ENCODE data around the gene PILRB. TPM values are rescaled to one million over a fixed set of nuclear protein-coding genes. Genes with fewer than 3 reads are reported as not detected.
"Not testable (repeated sequence)": the region's sequence is repeated elsewhere in the genome, so short reads cannot be mapped to it uniquely, and the experiment has no call there.

PILRB gene
- polyA plus RNA-seq, 3 donors, result 36.0 to 58.2 (median 37.6) TPM

DNA sequence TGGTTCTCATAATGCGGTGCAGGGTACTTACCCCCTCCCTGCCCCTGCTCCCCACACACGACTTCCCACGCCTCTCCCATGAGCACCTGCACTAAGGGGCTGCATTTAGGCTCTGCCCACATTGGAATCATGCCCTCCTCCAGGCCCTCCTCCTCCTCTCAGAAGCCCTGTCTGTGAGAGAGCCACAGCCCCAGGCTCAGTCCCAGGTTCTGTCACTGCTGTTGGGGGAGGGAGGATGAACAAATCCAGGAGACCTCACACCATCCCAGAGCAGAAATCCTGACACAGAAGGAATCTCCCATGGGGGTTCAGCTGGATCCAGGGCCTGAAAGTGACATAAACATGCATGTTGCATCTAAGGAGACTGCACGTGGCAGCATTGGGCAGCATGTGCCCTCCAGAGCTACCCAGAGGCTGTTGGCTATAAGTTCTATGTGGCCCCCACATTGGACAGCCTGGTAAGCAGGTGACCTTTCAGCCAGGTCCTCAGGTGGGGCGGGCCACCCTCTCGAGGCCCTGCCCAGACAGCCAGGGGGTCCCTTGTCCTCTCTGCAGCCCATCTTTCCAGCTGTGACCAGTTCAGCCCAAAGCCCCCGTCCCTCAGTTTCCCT lies 13.7 kb downstream of the PILRB start:
- DNase-seq (ENCODE audit: extremely low read depth in 1 of 11, low read depth in 9 of 11, low spot score in 4 of 11), result no peak

DNA sequence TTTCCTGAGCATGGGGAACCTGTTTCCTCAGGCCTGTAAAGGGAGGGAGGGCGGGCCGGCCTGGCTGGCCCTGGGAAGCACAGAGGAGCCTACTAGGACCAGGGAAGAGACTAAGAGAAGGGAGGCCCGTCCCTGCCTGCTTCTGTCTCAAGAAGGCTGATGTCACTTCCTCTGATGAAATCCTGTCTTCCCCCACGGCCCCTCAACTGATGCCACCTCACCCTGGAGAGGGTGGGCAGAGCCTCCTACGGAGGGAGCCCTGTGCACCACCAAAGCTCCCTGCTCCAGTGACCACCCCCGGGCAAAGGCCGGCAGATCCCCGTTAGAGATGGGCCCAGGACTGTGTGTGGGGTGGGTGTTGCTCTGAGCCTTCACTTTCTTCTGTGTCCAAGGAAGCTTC lies 14.3 kb downstream of the PILRB start:
- no peak for DNase-seq (ENCODE audit: extremely low read depth in 1 of 11, low read depth in 9 of 11, low spot score in 4 of 11)

DNA sequence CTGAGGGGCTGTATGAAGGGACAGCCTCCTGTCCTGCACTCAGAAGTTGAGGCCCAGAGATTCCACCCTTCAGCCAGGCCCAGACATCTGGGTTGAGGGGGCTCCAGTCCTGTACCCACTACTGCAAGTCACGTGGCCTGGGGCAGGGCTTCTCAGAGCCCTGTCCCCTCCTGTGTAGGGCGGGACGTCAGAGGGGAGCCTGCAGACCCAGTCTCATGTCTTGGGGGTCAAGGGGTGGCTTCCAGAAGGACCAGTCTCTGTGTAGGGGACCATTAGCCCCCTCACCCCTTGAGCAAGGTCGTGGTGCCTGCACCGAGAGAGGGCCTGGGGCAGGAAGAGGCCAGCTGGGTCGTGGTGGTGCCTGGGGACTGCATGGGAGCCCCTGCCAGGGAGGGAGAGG lies 14.8 kb downstream of the PILRB start:
- no peak for DNase-seq (ENCODE audit: extremely low read depth in 1 of 11, low read depth in 9 of 11, low spot score in 4 of 11)

DNA sequence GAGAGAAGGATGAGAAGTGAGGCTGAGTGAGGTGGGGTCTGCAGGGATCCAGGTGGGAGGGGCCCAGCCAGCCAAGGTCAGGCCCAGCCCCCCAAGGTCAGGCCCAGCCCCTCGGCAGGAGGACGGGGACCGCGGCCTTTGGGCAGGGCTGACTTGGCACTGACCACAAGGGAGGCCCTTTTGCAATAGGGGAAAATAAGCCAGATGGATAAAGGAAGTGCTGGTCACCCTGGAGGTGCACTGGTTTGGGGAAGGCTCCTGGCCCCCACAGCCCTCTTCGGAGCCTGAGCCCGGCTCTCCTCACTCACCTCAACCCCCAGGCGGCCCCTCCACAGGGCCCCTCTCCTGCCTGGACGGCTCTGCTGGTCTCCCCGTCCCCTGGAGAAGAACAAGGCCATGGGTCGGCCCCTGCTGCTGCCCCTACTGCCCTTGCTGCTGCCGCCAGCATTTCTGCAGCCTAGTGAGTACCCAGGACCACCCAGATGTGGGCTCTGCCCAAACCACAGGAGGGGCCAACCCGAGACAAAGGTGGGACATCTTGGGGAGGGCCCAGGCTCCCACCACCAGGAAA lies 15.4 kb downstream of the PILRB start, which contains the start of gene PILRA:
Gene PILRA, plus strand, starts transcription at position 227 of the 571 bp plus-strand sequence. Its CDS starts 170 bp downstream, at position 397.
- DNase-seq (ENCODE audit: extremely low read depth in 1 of 11, low read depth in 9 of 11, low spot score in 4 of 11), result no peak

DNA sequence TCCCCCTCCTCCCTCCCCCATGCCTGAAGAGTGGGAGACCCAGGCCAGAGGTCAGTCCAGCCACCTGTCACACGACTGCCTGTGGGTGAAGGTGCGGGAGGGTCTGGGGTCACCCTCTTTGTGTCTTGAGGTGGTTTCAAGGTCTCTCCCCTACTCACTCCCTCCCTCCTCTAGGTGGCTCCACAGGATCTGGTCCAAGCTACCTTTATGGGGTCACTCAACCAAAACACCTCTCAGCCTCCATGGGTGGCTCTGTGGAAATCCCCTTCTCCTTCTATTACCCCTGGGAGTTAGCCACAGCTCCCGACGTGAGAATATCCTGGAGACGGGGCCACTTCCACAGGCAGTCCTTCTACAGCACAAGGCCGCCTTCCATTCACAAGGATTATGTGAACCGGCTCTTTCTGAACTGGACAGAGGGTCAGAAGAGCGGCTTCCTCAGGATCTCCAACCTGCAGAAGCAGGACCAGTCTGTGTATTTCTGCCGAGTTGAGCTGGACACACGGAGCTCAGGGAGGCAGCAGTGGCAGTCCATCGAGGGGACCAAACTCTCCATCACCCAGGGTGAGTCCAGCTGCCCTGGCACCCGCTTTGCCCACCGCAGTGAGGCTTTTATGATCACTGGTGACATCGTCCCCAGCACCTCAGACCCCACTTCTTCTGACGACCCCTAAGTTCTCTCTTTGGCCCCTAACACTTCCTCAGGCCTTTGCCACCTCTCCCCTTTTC lies 16.1 kb downstream of the PILRB start:
- peak in 2 of 11 donors; percentile 9 to 13 for DNase-seq (ENCODE audit: extremely low read depth in 1 of 11, low read depth in 9 of 11, low spot score in 4 of 11)

DNA sequence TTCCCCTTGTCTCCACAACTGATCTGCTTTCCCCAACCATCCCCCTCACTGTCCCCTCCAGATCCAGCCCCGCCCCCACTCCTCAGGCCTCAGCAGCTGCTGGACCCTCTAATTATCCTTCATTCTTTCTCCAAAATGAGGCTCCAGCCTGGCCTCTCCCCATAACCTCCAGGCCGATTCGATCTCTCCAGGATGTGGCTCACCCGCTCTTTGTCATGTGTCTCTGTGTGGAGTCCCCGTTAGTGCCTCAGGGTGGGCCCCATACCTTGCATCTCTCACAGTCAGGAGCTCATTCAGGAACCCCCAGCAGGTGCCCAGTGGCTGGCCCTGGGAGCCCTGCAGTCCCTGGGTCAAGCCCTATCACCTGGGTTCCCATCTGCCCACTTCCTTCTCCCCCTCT lies 16.7 kb downstream of the PILRB start:
- no peak for DNase-seq (ENCODE audit: extremely low read depth in 1 of 11, low read depth in 9 of 11, low spot score in 4 of 11)

DNA sequence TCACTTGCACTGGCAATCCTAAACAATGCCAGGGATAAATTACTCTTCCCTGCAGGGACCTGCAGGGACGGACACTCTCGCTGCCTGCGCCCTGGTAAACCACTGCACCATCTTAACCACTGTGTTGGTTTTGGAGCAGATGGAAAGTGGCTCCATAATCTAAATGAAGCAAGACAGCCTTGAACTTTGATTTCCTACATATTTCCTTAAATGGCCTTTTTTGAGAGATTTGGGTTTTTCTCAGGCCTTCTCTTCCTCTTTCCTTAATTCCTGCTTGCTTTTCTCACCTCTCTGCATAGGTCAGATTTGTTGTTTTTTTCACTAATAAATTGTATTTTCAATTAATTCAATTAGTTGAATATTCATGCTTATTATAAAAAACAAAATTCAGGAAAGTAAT lies 18.1 kb downstream of the PILRB start:
- no peak for DNase-seq (ENCODE audit: extremely low read depth in 1 of 11, low read depth in 9 of 11, low spot score in 4 of 11)

DNA sequence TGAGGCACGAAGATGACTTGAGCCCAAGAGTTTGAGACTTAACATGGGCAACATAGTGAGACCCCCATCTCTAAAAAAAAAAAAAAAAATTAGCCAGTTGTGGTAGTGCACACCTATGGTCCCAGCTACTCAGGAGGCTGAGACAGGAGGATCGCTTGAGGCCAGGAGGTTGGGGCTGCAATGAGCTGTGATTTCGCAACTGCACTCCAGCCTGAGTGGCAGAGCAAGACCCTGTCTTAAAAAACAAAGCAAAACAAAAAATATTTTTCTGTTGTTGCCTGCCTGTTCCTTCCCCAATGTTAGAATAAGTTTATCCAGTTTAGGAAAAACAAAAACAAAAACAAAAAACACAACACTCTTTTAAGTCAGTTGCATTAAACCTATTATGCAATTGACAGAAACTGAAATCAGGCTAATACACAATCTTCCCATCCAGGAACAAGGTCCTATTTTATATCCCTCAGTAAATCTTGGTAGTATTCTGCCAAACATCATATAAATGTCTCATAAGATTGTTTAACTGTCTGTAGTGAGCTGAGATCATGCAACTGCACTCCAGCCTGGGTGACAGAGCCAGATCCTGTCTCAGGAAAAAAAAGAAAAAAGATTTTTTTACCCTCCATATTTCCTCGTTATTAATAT lies 20.3 kb downstream of the PILRB start:
- DNase-seq (ENCODE audit: extremely low read depth in 1 of 11, low read depth in 9 of 11, low spot score in 4 of 11), result no peak

DNA sequence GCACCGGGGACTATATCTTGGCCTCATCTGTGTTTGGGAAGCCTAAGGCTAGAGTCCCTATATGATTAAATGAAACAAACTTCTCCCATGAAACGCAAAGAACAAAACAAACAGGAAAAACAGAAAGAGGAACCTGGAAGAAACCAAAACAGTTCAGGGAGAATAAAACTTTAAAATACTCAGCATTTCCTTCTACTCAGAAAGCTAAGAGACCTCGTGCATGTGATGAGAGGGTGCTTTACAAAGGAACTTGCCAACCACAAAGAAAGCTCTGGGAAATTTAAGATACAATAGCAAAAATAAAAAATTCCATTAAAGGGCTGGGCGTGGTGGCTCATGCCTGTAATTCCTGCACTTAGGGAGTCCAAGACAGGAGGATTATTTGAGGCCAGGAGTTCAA lies 22.3 kb downstream of the PILRB start:
- no peak for DNase-seq (ENCODE audit: extremely low read depth in 1 of 11, low read depth in 9 of 11, low spot score in 4 of 11)

DNA sequence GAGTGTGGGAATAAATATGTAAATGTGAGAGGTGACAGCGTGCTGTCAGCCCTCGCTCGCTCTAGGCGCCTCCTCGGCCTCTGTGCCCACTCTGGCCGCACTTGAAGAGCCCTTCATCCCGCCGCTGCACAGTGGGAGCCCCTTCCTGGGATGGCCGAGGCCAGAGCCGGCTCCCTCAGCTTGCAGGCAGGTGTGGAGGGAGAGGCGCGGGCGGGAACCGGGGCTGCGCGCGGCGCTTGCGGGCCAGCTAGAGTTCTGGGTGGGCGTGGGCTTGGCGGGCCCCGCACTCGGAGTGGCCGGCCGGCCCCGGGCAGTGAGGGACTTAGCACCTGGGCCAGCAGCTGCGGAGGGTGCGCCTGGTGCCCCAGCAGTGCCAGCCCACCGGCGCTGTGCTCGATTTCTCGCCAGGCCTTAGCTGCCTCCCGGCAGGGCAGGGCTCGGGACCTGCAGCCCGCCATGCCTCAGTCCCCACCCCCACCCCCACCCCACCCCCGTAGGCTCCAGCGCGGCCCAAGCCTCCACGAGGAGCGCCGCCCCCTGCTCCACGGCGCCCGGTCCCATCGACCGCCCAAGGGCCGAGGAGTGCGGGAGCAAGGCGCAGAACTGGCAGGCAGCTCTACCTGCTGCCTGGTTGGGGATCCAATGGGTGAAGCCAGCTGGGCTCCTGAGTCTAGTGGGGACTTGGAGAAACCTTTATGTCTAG lies 23.8 kb downstream of the PILRB start:
- not testable (repeated sequence) for DNase-seq (ENCODE audit: extremely low read depth in 1 of 11, low read depth in 9 of 11, low spot score in 4 of 11)

DNA sequence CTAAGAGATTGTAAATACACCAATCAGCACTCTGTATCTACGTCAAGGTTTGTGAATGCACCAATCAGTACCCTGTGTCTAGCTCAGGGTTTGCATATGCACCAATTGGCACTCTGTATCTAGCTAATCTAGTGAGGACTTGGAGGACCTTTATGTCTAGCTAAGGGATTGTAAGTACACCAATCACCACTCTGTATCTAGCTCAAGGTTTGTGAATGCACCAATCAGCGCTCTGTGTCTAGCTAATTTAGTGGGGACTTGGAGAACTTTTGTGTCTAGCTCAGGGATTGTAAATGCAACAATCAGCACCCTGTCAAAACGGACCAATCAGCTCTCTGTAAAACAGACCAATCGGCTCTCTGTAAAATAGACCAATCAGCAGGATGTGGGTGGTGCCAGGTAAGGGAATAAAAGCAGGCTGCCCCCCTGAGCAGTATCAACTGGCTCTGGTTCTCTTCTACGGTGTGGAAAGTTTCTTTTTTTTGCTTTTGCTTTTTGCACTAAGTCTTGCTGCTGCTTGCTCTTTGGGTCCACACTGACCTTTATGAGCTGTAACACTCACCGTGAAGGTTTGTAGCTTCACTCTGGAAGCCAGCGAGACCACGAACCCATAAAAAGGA lies 24.4 kb downstream of the PILRB start:
- DNase-seq (ENCODE audit: extremely low read depth in 1 of 11, low read depth in 9 of 11, low spot score in 4 of 11), result not testable (repeated sequence)

DNA sequence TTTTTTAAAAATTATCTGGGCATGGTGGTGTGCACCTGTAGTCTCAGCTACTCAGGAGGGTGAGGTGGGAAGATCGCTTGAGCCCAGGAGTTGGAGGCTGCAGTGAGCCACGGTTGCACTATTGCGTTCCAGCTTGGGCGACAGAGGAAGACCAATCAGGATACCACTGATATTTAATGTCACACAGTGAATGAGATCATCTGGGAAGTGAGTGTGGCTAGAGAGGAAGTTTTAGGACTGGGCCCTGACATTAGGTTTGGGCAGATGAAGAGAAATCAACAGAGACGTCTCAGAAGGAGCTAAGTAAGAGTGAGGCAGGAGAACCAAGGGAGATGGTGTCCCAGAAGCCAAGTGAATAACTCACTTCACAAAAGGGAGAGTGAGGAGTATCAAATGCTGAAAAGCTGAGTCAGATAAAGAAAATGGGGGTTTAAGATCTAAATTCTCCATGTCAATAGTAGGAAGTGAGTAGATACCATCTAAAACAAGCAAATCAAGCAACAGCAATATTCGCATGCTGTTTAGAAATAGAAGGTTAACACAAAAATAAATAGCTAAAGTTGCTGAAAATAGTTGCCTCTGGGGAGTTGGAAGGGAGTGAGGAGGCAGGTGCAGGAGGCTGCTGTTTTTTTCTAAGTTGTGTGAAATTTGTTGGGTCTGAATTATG lies 26.8 kb downstream of the PILRB start:
- DNase-seq (ENCODE audit: extremely low read depth in 1 of 11, low read depth in 9 of 11, low spot score in 4 of 11), result no peak

DNA sequence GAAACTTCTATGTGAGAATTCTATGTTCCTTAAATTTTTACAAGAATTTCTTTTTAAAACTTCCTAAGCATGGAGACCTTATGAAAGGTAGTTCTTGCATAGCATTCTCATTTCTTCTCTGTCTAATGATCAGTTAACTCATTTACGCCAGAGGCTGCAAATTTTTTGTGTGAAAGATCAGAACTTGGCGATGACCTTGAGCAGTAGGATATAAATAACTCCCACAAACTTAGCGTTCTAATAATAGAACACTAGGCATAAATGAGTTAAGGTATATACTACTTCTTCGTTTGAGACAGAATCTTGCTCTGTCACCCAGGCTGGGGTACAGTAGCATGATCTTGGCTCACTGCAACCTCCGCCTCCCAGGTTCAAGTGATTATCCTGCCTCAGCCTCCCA lies 29.0 kb downstream of the PILRB start:
- DNase-seq (ENCODE audit: extremely low read depth in 1 of 11, low read depth in 9 of 11, low spot score in 4 of 11), result no peak

DNA sequence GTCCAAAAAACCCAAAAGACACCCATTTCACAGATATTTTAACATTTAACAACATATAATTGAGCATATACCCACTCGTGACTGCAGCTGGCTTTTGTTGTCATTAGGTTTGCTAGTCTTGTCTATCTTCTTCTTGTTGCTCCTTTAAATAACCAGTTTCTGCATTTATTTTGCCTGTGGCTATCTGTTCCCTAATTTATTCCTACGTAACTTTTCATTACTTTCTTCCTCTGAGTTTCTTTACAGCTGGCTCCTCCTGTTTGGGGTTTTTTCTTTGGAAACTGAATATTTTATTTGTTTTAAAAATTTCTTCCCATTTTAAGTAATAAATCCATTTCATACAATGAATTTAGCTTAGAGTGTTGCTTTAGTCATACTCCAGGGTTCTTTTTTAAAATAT lies 29.8 kb downstream of the PILRB start:
- DNase-seq (ENCODE audit: extremely low read depth in 1 of 11, low read depth in 9 of 11, low spot score in 4 of 11), result no peak

DNA sequence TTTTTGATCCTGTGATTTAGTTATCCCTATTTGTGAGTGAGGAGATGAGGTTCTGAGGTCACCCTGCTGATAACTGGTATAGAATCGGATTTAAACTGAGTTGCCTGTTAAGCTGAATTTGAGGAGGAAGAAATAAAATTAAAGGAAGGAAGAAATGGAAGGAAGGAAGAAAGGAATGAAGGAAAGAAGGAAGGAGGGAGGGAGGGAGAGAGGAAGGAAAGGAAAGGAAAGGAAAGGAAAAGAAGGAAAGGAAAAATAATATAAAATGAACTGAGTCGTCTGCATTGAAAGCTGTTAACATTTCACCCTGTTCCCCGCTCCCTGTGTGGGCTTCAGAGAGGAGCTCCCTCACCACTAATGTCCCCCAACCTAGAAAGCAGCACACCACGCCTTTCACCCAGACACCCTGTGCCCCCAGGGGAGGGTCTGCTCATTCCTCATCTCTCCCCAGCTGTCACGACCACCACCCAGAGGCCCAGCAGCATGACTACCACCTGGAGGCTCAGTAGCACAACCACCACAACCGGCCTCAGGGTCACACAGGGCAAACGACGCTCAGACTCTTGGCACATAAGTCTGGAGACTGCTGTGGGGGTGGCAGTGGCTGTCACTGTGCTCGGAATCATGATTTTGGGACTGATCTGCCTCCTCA lies 31.6 kb downstream of the PILRB start:
- DNase-seq (ENCODE audit: extremely low read depth in 1 of 11, low read depth in 9 of 11, low spot score in 4 of 11), result no peak

DNA sequence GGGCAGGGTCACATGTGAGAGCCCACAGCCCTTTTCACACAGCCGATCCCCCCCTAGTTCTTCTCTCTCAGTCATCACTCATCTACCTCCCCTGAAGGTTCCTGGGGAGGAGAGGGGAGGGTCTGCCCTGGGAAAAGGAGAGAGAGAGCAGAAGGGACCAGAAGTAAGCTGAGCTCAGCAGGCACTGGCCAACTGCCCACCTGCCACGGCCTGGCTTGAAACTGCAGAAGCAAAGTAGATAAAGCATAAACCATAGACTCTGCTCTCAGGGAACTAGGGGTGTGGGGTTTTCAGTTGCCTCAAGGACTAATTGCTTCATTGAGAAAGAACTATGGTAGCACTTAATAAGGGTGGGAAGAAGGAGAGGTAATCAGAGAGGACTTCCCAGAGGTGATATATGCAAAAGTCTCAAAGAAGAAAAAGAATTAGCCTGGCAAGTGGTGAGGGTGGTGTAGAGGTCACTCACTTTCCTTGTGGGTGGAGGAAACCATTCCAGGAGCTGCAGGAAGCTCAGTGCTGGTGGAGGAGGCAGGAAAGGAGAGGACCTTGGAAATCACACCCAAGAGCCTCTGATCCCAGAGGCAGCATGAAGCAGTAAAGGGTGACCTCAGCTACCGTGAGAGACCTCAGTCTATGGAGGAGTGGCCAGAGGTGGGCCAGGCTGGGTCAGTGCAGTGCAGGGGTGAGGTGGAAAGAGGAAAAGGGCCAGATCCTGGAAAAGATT lies 32.5 kb downstream of the PILRB start:
- DNase-seq (ENCODE audit: extremely low read depth in 1 of 11, low read depth in 9 of 11, low spot score in 4 of 11), result no peak

DNA sequence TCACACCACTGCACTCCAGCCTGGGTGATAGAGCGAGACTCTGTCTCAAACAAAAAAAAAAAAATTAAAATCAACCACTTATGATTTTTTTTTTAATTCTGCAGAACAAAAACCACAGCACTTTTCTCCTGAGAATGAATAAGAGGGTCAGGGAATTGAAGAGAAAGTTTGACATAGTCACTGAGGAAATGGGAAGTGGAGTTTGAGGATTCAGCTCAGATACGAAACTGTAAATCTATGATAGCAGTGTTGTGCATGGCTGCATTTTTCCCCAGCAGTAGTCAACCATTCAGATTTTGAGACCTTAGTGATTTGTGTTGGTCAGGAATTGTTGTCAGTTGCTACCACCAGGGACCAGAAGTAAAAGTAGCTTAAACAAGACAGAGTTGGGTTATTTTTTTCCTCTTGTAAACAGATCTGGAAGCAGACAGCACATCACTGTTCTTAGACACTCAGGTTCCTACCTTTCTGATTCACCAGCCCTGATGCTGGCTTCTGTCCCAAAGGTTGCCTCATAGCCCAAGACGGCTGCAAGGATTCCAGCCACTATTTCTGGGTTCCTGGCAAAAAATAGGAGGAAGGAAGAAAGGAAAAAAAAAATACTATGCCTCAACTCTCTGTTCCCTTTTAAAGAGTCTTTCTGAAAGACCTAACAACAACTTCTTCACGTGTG lies 35.5 kb downstream of the PILRB start:
- no peak for DNase-seq (ENCODE audit: extremely low read depth in 1 of 11, low read depth in 9 of 11, low spot score in 4 of 11)
